Left lobe of liver (tissue), 2 donors: ENCODE results near the gene NTNG1. TPM values are rescaled to one million over a fixed set of nuclear protein-coding genes. Genes with fewer than 3 reads are reported as not detected.

Experiments used
- ATAC-seq: fragments of 200-7000 bp; cut with Tn5 transposase; one replicate; pipeline ENCODE4 v1.9.1; 2020; ENCODE audit warnings: mild to moderate bottlenecking, moderate library complexity
- DNase-seq: peaks from one replicate; pipeline ENCODE4 v3.0.0-alpha.2; 2020; ENCODE audit warnings: low spot score
- total RNA-seq: library from RNA; stranded (reverse); gene quantifications from one replicate; pipeline ENCODE4 v1.2.1, GENCODE V29; 2021
- donor health status: DM: no; HTN: no; CAD: no; lungs with moderate emphysema.
- donor health status: DM: no; HTN: yes; CAD: no.

NTNG1 gene
- total RNA-seq, 1 donor from 2014 or later, result not detected

DNA sequence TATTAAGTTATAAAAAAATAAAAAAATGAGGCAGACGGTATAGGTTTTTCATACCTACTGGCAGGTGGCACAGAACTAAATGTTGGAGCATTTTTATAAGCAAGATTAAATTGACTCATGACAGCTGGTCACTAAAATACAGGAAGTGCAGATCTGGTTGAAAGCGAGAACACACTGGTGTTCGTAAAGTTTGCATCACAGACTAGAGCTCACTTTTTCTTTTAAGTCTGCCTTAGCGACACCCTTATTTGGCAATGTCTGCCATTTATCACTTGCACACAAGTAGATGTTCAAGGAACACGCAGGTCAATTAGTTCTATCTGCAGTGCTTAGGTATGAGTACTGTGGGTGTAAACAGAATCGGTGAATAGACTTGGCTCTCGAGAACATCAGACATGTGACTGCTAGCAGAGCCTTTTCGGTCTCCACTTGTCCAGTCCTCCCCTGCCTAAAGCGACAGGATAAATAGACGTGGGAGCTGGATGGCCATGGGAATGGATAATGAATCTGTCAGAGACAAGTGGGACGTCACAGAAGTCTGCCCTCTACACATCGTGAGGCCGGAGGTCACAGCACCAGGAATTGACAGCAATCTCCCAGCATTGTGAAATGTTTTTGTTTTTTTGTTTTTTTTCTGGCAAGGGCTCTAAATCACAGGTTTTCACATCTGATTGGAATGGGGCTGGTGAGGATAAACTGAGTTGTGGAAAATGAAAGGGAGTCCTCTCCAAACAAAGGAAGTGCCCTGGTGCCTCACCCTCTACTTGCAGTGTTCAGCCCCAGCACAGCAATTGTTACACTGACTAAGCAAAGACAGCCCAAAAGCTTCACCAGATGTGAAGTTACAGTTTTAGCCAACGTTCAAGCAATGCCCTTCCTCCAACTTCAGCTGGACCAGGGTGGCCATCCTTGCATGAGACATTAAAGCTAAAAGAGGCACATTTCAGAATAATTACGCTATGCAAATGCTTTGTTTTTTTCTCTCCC lies 248.9 kb downstream of the NTNG1 start:
- no peak for DNase-seq
- ATAC-seq, result no peak

DNA sequence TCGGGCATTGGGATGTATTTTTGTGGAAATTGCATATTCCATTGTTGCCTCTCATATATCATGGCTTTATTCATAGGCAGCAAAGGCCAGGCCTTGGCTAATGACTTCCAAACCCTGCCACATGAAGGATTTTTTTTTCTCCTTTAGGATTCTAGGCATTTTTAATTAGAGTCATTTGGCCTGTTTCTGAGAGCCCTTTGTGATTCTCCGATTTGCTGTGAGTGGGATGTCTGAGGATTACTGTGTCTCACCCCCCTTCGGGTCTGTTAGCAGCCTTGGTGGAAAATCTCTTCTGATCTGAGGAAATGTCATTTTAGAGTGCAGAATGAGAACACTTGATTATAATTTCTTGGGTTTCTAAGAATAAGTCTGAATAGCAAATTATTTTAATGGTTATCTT lies 253.5 kb downstream of the NTNG1 start:
- DNase-seq (no peak), ATAC-seq (no peak)

- ATAC-seq (no peak), DNase-seq (no peak)
Measured at GRCh38 chr1:107401704-107402103, 260.9 kb downstream of the NTNG1 start.

DNA sequence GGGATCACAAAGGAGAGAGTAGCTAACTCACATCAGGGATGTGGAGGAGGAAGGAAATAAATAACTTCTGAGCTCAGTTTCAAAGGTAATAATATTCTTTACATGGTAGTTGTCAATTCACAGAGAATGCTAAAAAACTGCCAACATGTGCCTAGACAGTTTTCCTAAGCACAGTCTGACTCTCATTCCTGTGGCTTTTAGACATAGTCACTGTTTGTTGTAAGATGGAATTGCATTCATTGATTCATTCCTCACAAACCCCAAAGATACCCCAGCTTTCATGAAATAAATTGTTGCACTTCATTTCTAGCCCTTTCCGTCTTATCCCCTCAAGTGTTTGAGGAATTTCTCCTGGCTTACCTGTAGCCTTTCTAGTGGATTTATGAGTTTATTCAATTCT lies 263.9 kb downstream of the NTNG1 start:
- DNase-seq, result no peak
- ATAC-seq, result no peak

GRCh38 chr1:107405236-107405635 lies 264.4 kb downstream of the NTNG1 start:
- no peak for ATAC-seq

GRCh38 chr1:107407011-107407410 lies 266.2 kb downstream of the NTNG1 start:
- ATAC-seq (no peak), DNase-seq (no peak)

More at GRCh38 chr1:107405236-107405635, 264.4 kb downstream of the NTNG1 start:
- no peak for DNase-seq

GRCh38 chr1:107413546-107413945 lies 272.7 kb downstream of the NTNG1 start:
- DNase-seq, result no peak
- no peak for ATAC-seq

DNA sequence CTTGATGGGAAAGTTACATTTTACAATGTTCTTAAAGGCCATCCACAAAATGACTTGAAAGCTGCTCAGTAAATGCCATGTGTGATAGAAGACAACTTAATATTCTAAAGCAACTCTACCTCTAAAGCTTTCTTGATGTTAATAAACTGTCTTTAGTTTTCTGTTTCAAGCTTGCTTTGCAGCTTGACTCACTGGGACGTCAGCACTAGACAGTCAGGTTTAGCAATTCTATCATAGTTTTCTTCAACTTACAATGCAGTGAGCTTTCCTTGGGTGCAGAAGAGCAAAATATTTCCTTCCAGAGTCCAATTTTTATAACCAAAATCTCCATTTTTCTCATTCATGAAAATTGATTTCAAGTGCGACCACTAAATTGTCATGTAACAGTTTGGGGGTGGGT lies 273.1 kb downstream of the NTNG1 start:
- ATAC-seq, result no peak
- no peak for DNase-seq

DNA sequence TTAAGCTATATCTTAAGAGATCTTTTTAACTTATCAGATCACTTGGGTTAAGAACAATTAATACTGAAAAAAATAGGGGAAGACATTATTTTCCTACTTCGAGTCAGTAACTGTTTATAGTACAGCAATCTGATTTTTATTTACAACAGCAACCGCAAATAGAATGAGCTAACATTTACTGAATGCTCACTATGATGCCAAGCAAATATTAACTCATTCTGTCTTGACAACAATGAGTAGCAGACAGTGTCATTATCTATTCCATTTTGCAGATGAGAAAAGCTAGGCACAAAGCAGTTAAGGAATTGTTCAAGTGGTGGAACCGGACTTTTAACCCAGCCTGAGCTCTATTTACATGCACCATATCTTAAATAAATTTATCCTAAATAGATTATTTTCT lies 273.7 kb downstream of the NTNG1 start:
- ATAC-seq (no peak), DNase-seq (no peak)

- DNase-seq, result no peak
- no peak for ATAC-seq
Measured at GRCh38 chr1:107415241-107415640, 274.4 kb downstream of the NTNG1 start.

- DNase-seq (no peak), ATAC-seq (no peak)
Measured at GRCh38 chr1:107419003-107419402, 278.2 kb downstream of the NTNG1 start.

DNA sequence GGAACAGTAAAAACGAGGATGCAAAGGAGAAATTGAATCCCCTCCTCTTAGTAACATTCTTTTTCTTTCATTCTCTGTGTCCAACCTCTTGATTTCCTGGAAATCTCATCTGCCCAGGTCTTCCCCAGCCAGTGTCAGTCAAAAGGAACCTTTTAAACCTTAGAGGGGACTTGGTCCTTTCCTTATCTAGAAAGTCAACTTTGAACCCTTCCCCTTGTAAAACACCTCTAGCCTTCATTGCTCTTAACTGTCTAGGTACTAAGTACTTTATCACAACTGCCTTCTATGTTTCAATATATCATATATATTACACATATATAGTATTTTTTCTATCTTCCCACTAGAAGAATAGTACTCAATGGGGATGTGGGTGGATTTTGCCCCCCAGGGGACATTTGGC lies 282.1 kb downstream of the NTNG1 start:
- ATAC-seq (no peak), DNase-seq (no peak)

DNA sequence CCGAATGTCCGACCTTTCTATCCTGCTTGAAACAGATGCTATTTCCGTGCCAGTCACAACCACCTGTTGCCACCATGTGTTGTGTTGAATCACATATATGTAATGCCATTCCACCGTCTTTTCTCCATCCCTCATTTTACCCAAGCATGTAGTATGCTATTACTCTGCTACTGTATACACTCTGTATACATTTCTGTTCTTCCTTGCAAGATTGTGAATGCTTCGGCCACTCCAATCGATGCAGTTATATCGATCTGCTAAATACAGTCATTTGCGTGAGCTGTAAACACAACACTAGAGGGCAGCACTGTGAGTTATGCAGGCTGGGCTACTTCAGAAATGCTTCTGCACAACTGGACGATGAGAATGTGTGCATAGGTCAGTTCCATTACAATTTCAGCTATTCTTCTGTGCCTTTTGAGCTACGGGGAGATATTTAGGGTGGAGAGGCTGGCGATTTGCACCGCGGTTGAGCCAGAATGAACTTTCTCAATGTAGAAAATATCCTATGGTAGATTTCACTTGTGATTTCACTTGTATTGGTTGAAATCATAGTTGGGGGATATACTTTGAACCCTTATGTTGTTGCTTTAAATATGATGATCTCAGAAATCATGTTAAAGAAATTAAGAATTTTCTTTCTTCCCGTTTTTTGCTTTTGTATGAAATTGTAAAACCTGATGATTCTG lies 289.8 kb downstream of the NTNG1 start:
- DNase-seq (peak; percentile 47), ATAC-seq (peak; percentile 99)

- ATAC-seq (no peak), DNase-seq (no peak)
Measured at GRCh38 chr1:107432108-107432507, 291.3 kb downstream of the NTNG1 start.

- ATAC-seq (no peak), DNase-seq (no peak)
Measured at GRCh38 chr1:107433068-107433467, 292.2 kb downstream of the NTNG1 start.

GRCh38 chr1:107433635-107434360 lies 293.0 kb downstream of the NTNG1 start:
- ATAC-seq (no peak), DNase-seq (no peak)

DNA sequence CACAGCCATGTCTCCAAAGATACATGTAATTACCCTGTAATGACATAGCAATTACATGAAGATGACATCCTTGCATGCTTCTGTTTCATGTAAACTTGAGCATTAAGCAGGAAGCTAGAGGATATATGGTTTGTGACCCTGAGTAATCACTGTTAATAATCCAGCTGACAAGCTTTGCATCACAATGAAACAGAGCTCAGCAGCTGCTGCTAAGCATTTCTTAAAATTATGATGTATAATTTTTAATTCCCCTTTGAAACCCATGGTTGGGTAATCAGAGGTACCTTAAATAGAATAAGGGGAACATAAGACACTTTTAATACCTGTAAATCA lies 293.5 kb downstream of the NTNG1 start:
- ATAC-seq, result no peak
- DNase-seq, result no peak

DNA sequence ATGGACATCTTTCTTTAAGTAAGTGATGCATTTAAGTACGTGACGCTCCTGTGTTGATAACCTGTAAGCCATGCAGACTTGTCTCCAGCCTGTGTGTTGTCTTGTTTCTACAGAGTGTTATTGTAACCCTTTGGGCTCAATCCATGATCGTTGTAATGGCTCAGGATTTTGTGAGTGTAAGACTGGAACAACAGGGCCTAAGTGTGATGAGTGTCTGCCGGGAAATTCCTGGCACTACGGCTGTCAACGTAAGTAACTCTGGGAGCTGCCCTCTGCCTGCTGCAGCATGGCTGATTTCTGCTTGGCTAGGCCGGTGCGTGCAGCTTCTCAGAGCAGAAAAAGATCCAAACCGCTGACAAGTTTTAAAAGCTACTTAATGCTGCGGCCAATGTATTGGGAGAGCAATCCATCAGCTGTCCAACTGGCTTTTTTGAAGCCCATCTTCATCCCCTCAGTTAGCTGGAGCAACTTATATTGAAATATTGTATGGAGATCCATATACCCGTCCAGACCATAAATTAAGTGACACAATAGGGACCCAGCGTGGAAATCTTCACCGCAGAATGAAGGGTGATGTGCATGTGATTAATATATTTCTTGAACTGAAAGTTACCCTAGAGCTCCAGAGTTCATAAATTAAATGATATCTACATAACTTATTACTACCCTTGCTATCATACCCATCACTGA lies 295.9 kb downstream of the NTNG1 start:
- ATAC-seq (no peak), DNase-seq (no peak)

- ATAC-seq (no peak), DNase-seq (no peak)
Measured at GRCh38 chr1:107439567-107439966, 298.7 kb downstream of the NTNG1 start.

GRCh38 chr1:107442551-107442950 lies 301.7 kb downstream of the NTNG1 start:
- DNase-seq (no peak), ATAC-seq (no peak)

- DNase-seq, result no peak
- no peak for ATAC-seq
Measured at GRCh38 chr1:107443027-107443426, 302.2 kb downstream of the NTNG1 start.
